MM.1S (cell line): ENCODE data around the gene BMP10.

Source experiments
- EZH2 ChIP-seq: fragments of 300-600 bp; sonication (generic); optimal IDR thresholded peaks from 2 replicates; pipeline ENCODE3; 2017; ENCODE audit warnings: low read depth, mild to moderate bottlenecking, antibody characterized with exemption, low read length, mixed read lengths
- TF ChIP-seq, protein P1 (sequence below): fragments of 300-600 bp; sonication (generic); IDR thresholded peaks from 2 replicates; pipeline ENCODE4 v1.5.1; 2016; ENCODE audit warnings: antibody characterized with exemption, low read length, mixed read lengths

DNA sequence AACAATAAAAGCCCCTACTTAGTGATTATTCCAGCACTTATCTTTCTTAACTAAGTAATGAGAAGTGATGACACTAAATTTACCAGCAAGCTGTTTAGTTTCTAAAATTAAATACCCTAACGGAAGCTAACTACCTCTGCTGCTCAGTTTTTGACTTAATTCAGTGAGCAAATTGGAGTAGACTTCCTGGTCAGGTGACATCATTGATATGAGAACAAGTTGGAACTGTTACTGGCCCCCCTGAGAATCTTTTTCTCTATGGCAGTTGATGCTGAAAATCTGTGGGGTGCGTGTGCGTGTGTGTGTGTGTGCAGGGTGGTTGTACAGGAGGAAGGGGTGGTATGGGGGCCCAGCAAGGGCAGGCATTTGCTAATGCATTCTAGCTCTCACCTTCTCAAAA, 35.5 kb upstream of the BMP10 start:
- TF ChIP-seq, protein P1, sequence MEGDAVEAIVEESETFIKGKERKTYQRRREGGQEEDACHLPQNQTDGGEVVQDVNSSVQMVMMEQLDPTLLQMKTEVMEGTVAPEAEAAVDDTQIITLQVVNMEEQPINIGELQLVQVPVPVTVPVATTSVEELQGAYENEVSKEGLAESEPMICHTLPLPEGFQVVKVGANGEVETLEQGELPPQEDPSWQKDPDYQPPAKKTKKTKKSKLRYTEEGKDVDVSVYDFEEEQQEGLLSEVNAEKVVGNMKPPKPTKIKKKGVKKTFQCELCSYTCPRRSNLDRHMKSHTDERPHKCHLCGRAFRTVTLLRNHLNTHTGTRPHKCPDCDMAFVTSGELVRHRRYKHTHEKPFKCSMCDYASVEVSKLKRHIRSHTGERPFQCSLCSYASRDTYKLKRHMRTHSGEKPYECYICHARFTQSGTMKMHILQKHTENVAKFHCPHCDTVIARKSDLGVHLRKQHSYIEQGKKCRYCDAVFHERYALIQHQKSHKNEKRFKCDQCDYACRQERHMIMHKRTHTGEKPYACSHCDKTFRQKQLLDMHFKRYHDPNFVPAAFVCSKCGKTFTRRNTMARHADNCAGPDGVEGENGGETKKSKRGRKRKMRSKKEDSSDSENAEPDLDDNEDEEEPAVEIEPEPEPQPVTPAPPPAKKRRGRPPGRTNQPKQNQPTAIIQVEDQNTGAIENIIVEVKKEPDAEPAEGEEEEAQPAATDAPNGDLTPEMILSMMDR: no peak
- no peak for TF ChIP-seq EZH2
